BLaER1 treated with 17β-estradiol and CSF1 and Interleukin-3, amounts not matched to agents 10 nM and 100 nM (cell line): ENCODE data around the gene SLC16A8.
A peak's percentile ranks its signal among the peaks of the same experiment; 100 is the strongest.
"Not testable (repeated sequence)": the region's sequence is repeated elsewhere in the genome, so short reads cannot be mapped to it uniquely, and the experiment has no call there.

ENCODE experiments used
- H3K27ac ChIP-seq, 11 experiments: shearing (Covaris generic); formaldehyde crosslinking; 2 replicates each; pipeline ENCODE4 v1.8.1; 2022
- H3K27me3 ChIP-seq, 11 experiments: shearing (Covaris generic); formaldehyde crosslinking; 2 replicates each; pipeline ENCODE4 v1.8.1; 2022
- H3K36me3 ChIP-seq, 11 experiments: shearing (Covaris generic); formaldehyde crosslinking; 2 replicates each; pipeline ENCODE4 v1.8.1; 2022
- H3K4me1 ChIP-seq, 10 experiments: shearing (Covaris generic); formaldehyde crosslinking; 2 replicates each; pipeline ENCODE4 v1.8.1; 2022
- H3K4me2 ChIP-seq, 11 experiments: shearing (Covaris generic); formaldehyde crosslinking; 2 replicates each; pipeline ENCODE4 v1.8.1; 2022
- H3K4me3 ChIP-seq, 10 experiments: shearing (Covaris generic); formaldehyde crosslinking; 2 replicates each; pipeline ENCODE4 v1.8.1; 2022
- H3K9ac ChIP-seq, 11 experiments: shearing (Covaris generic); formaldehyde crosslinking; 2 replicates each; pipeline ENCODE4 v1.8.1; 2022
- H3K9me3 ChIP-seq, 11 experiments: shearing (Covaris generic); formaldehyde crosslinking; replicated peaks in 1 of 11; 2 replicates each; pipeline ENCODE4 v1.8.1; 2022
- H4K20me1 ChIP-seq, 11 experiments: shearing (Covaris generic); formaldehyde crosslinking; 2 replicates each; pipeline ENCODE4 v1.8.1; 2022
- Cebpa-rat ChIP-seq, 11 experiments: shearing (Covaris generic); IDR thresholded peaks; 2 replicates each; pipeline ENCODE4 v1.8.1; 2022

Gene SLC16A8

DNA sequence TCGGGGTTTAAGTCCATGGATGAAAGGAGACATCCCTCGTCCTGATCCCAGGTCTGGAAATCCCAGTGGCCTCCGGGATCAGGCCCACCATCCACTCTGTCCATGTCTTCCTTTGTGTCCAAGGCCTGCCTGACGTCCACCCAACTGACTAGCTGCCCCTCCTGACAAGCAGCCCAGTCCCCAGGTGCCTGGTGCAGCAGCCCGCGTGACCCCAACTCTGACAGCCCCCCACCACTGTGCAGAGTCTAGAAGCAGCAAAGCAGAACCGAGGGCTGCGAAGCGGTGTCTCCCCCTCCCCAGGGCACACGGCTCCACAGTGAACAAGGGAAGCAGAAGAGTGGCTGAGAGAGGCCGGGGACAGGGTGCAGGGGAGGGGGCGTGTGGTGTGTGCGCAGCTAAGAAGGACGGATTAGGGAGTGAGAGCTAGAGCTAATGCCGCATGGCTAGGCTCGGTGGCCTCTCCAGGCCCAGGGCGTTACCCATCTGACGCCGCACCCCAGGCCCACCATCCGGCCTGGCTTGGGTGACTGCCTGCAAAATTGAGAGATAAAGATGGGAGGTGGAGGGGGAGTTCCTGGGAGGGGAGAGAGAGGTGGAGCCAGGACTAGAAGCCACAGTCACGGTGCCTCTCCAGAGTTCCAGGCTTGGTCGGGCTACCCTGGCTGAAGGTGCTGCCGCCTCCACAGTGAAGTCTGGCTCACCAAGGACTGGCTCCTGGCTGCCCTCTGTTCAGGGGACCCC, 43.1 kb upstream of the SLC16A8 start:
- TF ChIP-seq Cebpa-rat (IDR thresholded peaks at IDR 0.05), result no peak

DNA sequence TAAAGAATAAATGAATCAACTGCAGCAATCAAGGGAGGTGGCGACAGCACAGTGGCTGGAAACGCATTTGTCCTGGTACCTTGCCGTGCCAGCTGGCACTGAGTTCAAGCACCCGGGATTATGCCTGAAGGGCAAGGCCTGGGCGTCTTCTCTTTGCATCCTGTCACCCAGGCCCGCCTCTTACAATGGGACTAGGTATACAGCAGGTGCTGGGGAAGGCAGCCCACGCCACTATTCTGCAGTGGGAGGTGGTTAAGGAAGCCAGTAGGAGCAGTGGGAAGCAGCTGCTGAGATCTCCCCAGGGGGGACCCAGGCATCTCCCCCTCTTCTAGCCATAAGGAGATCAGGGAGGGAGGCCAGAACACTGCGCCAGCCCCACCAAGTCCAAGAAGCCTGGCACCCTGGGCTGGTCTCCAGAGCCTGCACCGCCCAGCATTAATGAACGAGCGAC, 41.8 kb upstream of the SLC16A8 start:
- H3K9ac ChIP-seq, result peak overlapping the region in 6 of 11 experiments; percentile 9 to 40 (median 26); a peak in 8 of 22 replicates
- peaks cover 0 to 34% (median 0%) of the 10 kb centered on the region in 11 experiments; a peak in 4 of 22 replicates for H4K20me1 ChIP-seq
- peaks cover 44 to 86% (median 80%) of the 10 kb centered on the region in 10 experiments for H3K4me1 ChIP-seq
- peaks cover 0 to 47% (median 0%) of the 10 kb centered on the region in 11 experiments; a peak in 5 of 22 replicates for H3K27me3 ChIP-seq
- H3K27ac ChIP-seq, result no peak overlapping the region
- H3K4me2 ChIP-seq, result peak overlapping the region; percentile 72 to 96 (median 89)
- 0 out of 20 replicates have a peak overlapping the region, but pooled peaks of 2 of the 10 experiments have one; percentile 11 to 13 for H3K4me3 ChIP-seq
- no peaks in the 10 kb centered on the region for H3K9me3 ChIP-seq
- peaks cover 0 to 19% (median 10%) of the 10 kb centered on the region in 11 experiments; a peak in 7 of 22 replicates for H3K36me3 ChIP-seq
- no peak for TF ChIP-seq Cebpa-rat (IDR thresholded peaks at IDR 0.05)

More for the DNA sequence above, 43.1 kb upstream of the SLC16A8 start:
- Histone ChIP-seq H3K9ac (peak overlapping the region in 9 of 11 experiments; percentile 2 to 58 (median 29); a peak in 14 of 22 replicates), H3K4me2 (peak overlapping the region; percentile 72 to 96 (median 89)), H3K36me3 (peaks cover under 1 to 30% (median 12%) of the 10 kb centered on the region in 11 experiments; a peak in 14 of 22 replicates), H3K27me3 (peaks cover 0 to 43% (median 0%) of the 10 kb centered on the region in 11 experiments; a peak in 5 of 22 replicates), H3K4me3 (peak overlapping the region in 1 of 10 experiments; percentile 6; a peak in 2 of 20 replicates), H3K27ac (peak overlapping the region in 5 of 11 experiments; percentile 10 to 38 (median 23); a peak in 9 of 22 replicates), H3K4me1 (peaks cover 38 to 78% (median 71%) of the 10 kb centered on the region in 10 experiments), H3K9me3 (no peaks in the 10 kb centered on the region), H4K20me1 (peaks cover 0 to 34% (median 0%) of the 10 kb centered on the region in 11 experiments; a peak in 4 of 22 replicates)

DNA sequence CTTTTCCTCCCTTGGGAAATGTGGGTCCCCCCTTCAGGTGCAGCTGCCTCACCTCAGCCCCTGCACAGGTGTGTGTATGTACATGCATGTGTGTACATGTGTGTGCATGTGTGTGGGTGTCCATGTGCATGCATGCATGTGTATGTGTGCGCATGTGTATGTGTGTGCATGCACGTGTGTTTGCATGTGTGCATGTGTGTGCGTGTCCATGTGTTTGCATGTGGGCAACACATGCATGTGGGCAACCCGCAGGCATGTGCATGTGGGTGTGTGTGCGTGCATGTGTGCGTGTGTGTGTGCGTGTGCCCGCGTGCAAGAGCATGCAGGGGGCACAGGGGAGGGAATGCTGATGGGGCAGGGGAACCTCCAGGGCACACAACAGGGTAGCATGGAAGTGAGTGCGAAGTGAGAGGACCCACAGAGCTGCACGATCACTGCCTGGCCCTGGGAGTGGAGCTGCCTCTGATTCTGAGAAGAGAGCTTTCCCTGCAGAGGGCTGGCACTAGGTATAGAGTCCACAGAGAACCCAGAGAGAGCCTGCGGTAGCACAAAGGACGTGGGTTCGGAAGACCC, 41.1 kb upstream of the SLC16A8 start:
- no peak overlapping the region for H3K9ac ChIP-seq
- no peak overlapping the region for H3K27ac ChIP-seq
- no peak for TF ChIP-seq Cebpa-rat (IDR thresholded peaks at IDR 0.05)
- peaks cover 0 to 17% (median 10%) of the 10 kb centered on the region in 11 experiments; a peak in 7 of 22 replicates for H3K36me3 ChIP-seq
- no peaks in the 10 kb centered on the region for H3K9me3 ChIP-seq
- H3K4me2 ChIP-seq, result peak overlapping the region; percentile 37 to 96 (median 89); a peak in 20 of 22 replicates
- H3K27me3 ChIP-seq, result peaks cover 0 to 47% (median 0%) of the 10 kb centered on the region in 11 experiments; a peak in 5 of 22 replicates
- H3K4me1 ChIP-seq, result peaks cover 44 to 92% (median 87%) of the 10 kb centered on the region in 10 experiments
- no peak overlapping the region for H3K4me3 ChIP-seq
- H4K20me1 ChIP-seq, result peaks cover 0 to 34% (median 0%) of the 10 kb centered on the region in 11 experiments; a peak in 5 of 22 replicates

DNA sequence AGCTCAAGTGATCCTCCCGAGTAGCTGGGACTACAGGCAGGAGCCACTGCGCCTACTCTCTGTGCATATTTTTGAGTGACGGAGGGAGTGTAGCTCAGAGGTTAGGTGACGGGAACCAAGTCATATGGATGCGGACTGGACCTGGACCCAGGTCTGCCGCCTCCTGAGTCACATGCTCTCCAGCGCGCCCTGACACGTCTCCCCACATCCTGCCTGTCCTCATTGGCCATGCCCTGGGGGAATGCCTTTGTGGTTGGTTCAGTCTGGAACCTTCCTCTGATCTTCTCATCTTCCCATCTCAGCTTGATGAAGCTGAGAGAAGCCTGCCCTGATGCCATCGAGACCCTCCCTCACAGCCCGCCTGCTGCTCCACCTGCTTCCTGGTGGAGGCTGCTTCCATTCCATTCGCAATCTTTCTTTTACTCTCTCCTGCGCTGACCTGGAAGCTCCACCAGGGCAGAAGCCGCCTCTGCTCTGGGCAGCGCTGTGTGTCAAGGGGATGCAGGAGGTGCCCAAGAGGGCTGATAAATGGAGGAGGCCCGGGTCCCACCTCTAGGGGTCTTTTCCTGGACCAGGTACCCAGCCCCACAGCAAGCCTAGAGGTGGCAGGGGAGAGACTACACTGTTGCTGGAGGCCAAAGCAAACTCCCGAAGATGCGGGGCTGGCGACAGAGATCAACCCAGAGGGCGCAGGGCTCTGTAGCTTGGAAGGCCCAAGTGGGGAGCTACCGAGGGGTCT, 40.4 kb upstream of the SLC16A8 start:
- H3K27me3 ChIP-seq, result peaks cover 0 to 47% (median 0%) of the 10 kb centered on the region in 11 experiments; a peak in 5 of 22 replicates
- peak overlapping the region in 3 of 11 experiments; percentile 20 to 27 (median 23); a peak in 4 of 22 replicates for H3K27ac ChIP-seq
- peaks cover 0 to 34% (median 0%) of the 10 kb centered on the region in 11 experiments; a peak in 5 of 22 replicates for H4K20me1 ChIP-seq
- peak overlapping the region; percentile 37 to 96 (median 89) for H3K4me2 ChIP-seq
- H3K9me3 ChIP-seq, result no peaks in the 10 kb centered on the region
- peaks cover 0 to 10% (median 5%) of the 10 kb centered on the region in 11 experiments; a peak in 7 of 22 replicates for H3K36me3 ChIP-seq
- peak overlapping the region in 2 of 11 experiments; percentile 13 to 38; a peak in 1 of 22 replicates for H3K9ac ChIP-seq
- peaks cover 44 to 96% (median 90%) of the 10 kb centered on the region in 10 experiments for H3K4me1 ChIP-seq
- no peak overlapping the region; a peak in 1 of 20 replicates for H3K4me3 ChIP-seq
- no peak for TF ChIP-seq Cebpa-rat (IDR thresholded peaks at IDR 0.05)

DNA sequence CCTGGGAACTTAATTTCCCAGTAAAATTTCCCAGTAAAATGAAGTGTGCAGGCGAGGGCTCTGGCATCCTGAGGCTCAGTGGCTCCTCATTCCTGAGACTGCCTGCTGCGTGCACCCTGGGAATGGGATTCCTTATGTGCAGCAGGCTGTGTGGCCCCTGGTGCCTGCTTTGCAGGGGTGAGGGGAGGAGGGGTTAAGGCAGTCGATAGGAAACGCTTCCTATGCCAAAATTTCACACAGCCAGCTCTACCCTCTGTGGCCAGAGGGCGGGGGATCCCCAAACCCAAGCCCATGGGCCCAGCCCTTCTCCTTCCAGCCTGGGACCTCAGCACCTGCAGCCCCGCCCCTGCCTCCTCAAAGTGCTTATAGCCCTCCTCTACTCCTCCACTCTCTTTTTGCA, 38.6 kb upstream of the SLC16A8 start:
- Histone ChIP-seq H3K9ac (no peak overlapping the region), H3K4me2 (peak overlapping the region in 9 of 11 experiments; percentile 31 to 96 (median 91); a peak in 17 of 22 replicates), H3K4me1 (peaks cover 38 to 80% (median 78%) of the 10 kb centered on the region in 10 experiments), H3K27ac (no peak overlapping the region), H3K27me3 (peaks cover 0 to 40% (median 0%) of the 10 kb centered on the region in 11 experiments; a peak in 5 of 22 replicates), H3K9me3 (no peaks in the 10 kb centered on the region), H4K20me1 (peaks cover 0 to 34% (median 0%) of the 10 kb centered on the region in 11 experiments; a peak in 5 of 22 replicates), H3K36me3 (peaks cover 0 to 5% (median 0%) of the 10 kb centered on the region in 11 experiments; a peak in 3 of 22 replicates), H3K4me3 (no peak overlapping the region)
- no peak for TF ChIP-seq Cebpa-rat (IDR thresholded peaks at IDR 0.05)

DNA sequence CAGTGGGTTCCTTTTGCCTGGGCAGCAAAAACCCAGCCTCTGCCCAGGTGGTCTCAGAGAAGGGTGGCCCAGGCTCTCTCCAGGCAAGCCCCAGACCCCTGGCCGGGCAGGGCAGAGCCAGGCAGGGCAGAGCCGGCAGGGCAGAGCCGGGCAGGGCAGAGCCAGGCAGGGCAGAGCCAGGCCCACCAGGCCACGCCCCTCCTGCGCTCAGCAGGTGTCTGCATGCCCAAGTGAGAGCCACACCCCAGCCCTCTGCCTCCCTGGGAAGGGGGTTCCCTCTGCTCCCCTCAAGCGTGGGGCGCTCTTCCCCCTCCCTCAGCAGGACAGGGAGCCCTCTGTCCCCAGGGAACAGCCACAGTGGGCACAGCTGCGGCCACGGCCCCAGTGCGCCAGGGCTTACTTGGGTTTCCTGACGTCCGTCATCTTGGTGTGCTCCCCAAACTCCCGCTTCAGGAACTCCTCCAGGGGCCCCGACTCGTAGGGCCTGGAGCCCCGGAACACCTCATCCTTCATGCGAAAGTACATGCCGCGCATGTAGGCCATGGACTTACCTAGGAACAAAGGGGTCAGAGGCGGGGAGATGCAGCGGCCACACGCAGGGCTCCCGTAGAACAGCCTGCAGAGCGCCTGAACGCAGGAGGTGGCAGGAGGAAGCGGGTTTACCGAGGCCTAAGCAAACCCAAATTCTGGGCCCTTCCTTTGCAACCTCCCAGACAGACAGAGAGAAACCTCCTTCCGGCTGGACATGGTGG, 36.6 kb upstream of the SLC16A8 start:
- peak overlapping the region in 10 of 11 experiments; percentile 5 to 96 (median 90); a peak in 20 of 22 replicates for H3K4me2 ChIP-seq
- no peaks in the 10 kb centered on the region for H3K9me3 ChIP-seq
- H4K20me1 ChIP-seq, result peaks cover 0 to 23% (median 0%) of the 10 kb centered on the region in 11 experiments; a peak in 4 of 22 replicates
- peaks cover 0 to 19% (median 0%) of the 10 kb centered on the region in 11 experiments; a peak in 3 of 22 replicates for H3K27me3 ChIP-seq
- H3K27ac ChIP-seq, result no peak overlapping the region
- H3K9ac ChIP-seq, result peak overlapping the region in 2 of 11 experiments; percentile 16 to 25; a peak in 1 of 22 replicates
- peaks cover 18 to 59% (median 57%) of the 10 kb centered on the region in 10 experiments for H3K4me1 ChIP-seq
- H3K36me3 ChIP-seq, result peaks cover 0 to 10% (median 0%) of the 10 kb centered on the region in 11 experiments; a peak in 4 of 22 replicates
- H3K4me3 ChIP-seq, result no peak overlapping the region
- no peak for TF ChIP-seq Cebpa-rat (IDR thresholded peaks at IDR 0.05)

DNA sequence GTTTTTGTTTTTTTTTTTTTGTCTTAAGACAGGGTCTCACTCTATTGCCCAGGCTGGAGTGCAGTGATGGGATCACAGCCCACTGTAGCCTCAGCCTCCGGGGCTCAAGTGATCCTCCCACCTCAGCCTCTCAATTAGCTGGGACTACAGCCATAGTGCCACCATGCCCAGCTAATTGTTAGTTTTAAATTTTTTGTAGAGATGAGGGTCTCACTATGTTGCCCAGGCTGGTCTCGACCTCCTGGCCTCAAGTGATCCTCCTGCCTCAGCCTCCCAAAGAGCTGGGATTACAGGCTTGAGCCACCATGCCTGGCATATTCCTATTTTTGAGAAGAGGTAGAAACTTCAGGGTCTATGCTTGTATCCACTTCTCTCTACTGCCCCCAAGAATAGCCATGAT, 34.8 kb upstream of the SLC16A8 start:
- H3K27me3 ChIP-seq, H3K4me2 ChIP-seq, H3K4me3 ChIP-seq, H3K27ac ChIP-seq, H3K9me3 ChIP-seq, H3K9ac ChIP-seq: not testable (repeated sequence)
- Histone ChIP-seq H4K20me1 (peaks cover 0 to 13% (median 0%) of the 10 kb centered on the region in 11 experiments; a peak in 2 of 22 replicates), H3K4me1 (peaks cover 12 to 58% (median 54%) of the 10 kb centered on the region in 10 experiments; a peak in 19 of 20 replicates), H3K36me3 (peaks cover 0 to 16% (median 0%) of the 10 kb centered on the region in 11 experiments; a peak in 4 of 22 replicates)
